ENCODE data around the gene USP54.
"Not testable (repeated sequence)": the region's sequence is repeated elsewhere in the genome, so short reads cannot be mapped to it uniquely, and the experiment has no call there.

USP54 gene, protein sequence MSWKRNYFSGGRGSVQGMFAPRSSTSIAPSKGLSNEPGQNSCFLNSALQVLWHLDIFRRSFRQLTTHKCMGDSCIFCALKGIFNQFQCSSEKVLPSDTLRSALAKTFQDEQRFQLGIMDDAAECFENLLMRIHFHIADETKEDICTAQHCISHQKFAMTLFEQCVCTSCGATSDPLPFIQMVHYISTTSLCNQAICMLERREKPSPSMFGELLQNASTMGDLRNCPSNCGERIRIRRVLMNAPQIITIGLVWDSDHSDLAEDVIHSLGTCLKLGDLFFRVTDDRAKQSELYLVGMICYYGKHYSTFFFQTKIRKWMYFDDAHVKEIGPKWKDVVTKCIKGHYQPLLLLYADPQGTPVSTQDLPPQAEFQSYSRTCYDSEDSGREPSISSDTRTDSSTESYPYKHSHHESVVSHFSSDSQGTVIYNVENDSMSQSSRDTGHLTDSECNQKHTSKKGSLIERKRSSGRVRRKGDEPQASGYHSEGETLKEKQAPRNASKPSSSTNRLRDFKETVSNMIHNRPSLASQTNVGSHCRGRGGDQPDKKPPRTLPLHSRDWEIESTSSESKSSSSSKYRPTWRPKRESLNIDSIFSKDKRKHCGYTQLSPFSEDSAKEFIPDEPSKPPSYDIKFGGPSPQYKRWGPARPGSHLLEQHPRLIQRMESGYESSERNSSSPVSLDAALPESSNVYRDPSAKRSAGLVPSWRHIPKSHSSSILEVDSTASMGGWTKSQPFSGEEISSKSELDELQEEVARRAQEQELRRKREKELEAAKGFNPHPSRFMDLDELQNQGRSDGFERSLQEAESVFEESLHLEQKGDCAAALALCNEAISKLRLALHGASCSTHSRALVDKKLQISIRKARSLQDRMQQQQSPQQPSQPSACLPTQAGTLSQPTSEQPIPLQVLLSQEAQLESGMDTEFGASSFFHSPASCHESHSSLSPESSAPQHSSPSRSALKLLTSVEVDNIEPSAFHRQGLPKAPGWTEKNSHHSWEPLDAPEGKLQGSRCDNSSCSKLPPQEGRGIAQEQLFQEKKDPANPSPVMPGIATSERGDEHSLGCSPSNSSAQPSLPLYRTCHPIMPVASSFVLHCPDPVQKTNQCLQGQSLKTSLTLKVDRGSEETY (N-terminal part only)

DNA sequence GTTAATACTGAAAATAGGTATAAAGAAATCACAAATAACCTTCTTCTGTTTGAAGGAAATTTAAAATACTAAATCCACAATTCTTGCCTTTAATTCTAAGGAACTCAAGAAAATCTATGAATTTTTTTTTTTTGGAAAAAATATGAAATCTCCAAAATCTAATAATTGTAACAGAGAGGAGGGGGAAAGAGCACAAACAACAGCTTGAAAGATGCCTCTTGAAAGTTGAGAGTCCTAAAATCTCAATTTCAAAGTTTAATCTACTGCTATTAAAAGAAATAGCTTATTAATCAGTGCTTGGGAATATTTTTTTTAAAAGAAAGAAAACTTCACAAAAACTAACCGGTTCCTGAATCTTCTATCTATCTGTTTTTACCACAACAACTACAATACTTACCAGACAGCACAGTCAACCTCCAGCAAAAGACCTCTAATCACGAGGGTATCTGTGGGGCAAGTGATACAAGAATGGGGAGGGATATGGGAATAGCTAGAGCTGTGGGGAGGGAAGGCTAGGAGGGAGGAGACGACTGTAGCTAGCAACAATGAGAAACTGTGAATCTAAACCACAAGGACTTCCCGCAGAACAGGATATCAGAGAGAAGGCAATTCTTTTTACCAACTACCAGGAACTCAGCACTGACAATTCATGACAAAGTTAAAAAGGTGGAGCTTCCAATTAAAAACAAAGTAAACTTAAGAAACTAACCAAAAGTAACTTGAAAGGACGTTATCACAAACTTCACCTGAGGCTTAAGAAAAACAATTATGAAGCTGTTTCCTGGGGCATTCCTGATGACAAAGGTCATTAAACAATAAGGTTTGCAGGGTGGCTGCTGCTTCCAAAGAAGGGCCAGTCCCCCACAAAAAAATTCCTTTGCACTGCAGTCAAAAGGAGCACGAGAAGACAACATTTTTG lies at the start of gene USP54:
Gene USP54, minus strand, starts transcription at position 462 of the 919 bp plus-strand sequence. CDS start 15,684 bp downstream, outside the sequence.
- no peak for DNase-seq

DNA sequence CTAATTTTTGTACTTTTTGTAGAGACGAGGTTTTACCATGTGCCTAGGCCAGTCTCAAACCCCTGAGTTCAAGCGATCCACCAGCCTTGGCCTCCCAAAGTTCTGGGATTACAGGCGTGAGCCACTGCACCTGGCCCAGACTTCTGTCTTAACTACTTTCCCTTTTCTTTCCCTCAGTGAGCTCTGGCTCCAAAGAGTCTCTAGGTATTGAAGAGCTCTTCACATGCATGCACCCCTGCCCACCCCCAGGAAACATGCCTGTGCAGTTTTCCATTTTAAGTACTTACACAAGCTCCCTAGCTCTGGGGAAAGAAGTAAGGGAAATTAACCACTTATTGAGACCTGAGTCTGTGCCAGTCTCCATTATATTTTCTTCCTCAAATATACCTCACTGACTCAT lies 48.1 kb upstream of the USP54 start:
- DNase-seq: no peak

DNA sequence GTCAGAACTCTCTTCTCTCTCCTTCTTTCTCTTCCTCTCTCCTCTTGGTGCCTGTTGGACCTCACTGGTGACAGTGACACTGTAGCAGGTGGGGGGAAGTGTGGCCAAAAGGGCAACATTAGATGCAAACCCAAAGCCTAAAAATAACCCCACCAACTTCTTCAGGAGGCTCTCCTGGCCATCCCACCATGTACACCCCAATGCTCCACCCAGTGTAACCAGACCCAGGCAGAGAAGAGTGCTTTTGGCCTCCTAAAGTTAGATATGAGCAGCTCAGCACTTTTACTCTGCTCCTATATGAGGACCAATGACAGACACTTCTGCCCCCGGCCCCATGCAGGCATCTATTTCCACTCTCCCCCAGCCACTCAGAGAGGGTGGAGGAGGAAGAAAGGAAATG lies 44.6 kb upstream of the USP54 start:
- DNase-seq: no peak

DNA sequence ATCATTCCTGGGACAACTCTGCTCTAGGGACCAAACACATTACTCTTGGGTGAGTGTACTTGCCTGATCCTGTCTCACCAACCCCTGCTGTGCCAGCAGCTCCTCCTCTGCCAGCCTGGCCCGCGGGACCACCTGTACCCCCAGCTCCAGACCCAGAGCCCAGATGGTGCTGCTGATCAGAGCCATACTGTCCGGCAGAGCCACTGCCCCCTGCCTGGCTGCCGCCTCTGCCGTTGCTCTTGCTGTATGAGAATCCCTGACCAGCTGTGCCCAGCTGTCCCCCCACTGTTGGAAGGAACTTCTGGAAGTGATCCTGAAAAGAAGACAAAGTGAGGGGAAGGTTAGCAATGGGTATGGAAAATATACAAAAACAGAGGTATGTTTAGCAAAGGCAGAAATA lies 43.3 kb upstream of the USP54 start:
- DNase-seq: no peak

DNA sequence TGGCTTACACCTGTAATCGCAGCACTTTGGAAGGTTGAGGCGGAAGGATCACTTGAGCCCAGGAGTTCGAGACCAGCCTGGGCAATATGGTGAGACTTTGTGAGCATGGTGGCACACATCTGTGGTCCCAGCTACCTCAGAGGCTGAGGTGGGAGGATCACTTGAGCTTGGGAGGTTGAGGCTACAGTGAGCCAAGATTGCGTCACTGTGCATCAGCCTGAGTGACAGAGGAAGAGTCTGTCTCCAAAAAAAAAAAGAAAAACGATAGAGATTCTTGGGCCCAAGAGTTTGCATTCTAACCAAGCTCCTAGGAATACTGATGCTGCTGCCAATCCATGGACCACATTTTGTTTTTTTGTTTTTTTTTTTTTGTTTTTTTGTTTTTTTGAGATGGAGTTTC lies 38.0 kb upstream of the USP54 start:
- no peak for DNase-seq

DNA sequence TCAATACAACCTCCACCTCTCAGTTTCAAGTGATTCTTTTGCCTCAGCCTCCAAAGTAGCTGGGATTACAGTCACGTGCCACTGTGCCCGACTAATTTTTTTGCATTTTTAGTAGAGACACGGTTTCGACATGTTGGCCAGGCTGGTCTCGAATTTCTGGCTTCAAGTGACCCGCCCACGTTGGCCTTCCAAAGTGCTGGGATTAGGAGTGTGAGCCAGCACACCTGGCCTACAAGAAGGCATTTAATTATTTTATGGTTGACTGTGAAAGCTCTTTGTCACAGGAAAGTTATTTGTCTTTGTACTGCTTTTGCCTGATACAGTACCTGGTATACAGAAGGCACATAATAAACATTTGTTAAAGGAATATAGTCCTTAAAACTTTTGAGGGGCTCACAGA lies 37.3 kb upstream of the USP54 start:
- DNase-seq: no peak

DNA sequence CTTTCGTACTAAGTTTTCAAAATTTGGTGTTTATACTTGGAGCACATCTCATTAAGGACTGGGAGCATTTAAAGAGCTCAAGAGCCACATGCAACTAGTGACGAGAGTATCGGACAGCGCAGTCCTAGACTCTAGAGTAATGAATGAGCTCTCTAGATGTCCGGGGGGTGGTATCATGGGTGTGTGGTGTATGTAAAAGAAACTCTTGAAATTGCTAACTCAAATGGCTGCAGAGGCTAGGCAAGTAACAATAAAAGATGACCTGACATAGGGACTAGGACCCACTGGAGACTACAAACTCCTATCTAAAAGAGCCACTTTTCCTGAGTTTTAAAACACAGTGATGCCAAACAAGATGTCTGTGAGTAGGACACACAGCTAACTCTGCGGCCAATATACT lies 36.2 kb upstream of the USP54 start:
- no peak for DNase-seq

DNA sequence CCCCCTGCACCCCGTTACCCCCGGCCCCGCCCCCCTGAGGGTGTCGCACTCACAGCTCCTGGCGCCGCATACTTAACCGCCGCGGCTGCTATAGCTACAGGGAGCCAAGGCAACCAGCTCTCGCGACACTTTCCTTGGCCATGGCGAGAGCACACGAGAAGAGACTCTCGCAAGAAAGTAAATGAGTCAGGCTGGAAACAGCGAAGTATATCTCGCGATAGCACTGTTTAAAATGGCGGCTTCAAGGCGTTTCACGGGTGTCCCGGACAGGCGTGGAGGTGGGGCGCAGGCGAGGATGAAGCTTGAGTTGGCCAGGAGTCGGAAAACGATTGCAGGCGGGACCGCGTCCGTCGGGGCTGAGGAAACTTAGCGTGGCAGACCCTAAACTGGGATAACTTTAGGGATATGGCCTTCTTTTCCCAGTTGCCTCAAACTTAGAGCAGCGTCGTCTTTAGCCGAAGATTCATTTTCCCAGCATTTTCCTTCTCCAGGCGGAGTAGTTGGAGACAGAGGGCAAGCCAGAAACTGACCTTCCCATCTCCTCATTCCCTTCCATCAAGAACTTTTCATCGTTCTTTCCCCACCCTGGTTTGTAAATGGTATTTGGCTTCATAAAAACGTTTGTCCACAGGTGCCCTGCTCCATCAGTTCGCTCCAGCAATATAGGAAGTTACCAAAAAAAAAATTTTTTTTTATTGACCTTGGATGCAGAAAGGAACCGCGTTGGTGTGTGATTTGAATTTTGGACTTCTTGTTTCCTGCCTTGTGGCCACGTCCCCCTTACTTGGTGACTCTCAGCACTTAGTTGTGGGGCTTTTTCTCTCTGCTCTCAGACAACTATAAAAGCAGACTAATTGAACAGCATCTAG lies 35.0 kb upstream of the USP54 start:
- peak; percentile 95 for DNase-seq

DNA sequence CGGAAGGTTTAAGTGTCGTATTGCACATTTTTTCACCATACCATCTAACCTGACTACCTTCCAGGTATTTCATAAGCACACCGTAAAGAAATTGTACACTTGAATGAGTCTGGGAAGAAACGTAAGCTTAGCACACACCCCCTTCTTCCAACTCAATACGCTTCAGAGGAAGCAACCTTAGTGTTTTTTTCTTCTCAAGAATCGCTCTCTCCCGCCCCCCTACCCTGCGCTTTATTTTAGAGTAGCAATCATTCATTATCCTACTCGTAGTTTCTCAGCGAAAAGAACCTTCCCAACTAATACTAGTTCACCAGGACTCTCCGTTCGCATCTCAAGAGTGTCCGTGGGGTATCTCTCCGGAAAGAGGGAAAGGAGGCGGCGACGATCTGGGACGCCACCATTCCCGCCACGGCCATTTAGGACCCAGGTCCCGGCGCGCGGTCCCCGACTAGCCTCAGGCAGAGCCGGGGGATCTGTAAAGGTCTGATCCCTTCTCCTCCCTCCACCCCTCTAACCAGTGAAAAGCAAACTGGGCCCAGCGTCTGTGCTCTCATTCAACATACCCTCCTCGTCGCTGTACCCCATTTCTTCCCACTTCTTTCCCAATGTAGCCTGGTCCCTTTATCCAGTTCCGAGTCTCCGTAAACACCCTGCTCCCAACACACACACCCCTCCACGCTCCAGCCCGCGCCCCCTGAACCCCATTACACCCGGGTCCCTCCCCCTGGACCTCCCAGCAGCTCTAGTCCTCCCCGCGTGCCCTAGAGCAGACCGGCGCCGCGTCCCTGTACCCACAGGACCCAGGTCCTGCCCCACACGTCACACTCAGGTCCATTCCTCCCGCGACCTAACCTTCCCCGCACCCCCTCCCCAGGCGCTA lies 34.1 kb upstream of the USP54 start:
- DNase-seq: no peak

DNA sequence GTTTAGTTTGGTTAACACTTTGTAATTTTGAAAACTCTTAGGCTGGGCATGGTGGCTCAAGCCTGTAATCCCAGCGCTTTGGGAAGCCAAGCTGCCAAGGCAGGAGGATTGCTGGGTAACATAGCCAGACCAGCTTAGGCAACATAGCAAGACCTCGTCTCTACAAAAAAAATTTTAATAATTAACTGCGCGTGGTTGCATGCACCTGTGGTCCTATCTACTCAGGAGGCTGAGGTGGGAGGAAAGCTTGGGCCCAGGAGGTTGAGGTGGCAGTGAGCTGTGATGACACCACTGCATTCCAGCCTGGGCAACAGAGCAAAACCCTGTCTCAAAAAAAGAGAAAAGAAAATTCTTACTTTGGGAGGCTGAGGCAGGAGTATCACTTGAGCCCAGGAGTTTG lies 31.9 kb upstream of the USP54 start:
- DNase-seq: no peak

DNA sequence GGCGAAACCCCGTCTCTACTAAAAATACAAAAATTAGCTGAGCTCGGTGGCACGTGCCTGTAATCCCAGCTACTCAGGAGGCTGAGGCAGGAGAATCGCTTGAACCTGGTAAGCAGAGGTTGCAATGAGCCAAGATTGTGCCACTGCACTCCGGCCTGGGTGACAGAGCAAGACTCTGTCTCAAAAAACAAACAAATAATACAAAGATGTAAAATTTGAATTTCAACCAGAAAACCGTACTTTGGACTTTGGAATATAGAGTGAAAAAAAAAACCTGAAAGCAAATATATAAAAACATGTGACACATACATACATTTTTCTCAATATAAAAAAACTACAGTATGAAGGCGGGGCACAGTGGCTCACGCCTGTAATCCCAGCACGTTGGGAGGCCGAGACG lies 29.8 kb upstream of the USP54 start:
- DNase-seq: not testable (repeated sequence)

DNA sequence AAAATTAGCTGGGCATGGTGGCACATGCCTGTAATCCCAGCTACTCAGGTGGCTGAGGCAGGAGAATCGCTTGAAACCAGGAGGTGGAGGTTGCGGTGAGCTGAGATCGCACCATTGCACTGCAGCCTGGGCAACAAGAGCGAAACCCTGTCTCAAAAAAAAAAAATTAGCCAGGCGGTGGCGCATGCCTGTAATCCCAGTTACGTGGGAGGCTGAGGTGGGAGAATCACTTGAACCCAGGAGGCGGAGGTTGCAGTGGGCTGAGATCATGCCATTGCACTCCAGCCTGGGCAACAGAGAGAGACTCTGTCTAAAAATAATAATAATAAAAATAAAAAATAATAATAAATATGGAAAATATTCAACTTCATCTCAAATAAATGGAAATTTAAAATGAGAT lies 26.0 kb upstream of the USP54 start:
- DNase-seq: not testable (repeated sequence)

DNA sequence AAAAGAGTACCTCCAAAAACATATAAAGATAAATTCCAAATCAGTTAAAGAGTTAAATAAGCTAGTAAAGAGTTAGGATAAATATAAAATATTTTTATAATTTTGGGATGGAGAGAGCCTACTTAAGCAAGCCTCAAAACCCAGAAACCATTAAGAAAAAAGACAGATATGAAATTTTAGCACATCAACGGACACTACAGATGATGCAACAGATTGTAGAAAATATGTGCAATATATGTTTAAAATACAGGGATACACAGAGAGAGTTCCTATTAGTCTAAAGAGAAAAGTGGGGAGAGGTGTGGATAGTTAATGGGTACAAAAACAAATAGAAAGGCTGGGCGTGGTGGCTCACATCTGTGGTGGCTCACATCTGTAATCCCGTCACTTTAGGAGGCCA lies 23.6 kb upstream of the USP54 start:
- no peak for DNase-seq

DNA sequence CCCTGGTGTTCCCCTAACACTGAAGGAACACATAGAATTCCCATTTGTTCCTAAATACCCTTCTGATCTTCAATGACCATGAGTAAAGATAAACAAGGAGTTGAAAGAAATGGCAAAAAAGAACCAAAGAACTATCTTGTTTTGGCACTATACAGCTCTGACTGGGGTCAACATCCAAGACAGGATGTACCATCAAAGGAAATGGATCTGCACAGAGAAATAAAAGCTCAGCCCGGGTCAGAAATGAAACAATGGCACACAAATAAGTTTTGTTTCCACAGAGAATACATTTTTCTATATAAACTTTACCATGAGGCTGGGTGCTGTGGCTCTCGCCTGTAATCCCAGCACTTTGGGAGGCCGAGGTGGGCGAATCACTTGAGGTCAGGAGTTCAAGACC lies 18.0 kb upstream of the USP54 start:
- DNase-seq: no peak

DNA sequence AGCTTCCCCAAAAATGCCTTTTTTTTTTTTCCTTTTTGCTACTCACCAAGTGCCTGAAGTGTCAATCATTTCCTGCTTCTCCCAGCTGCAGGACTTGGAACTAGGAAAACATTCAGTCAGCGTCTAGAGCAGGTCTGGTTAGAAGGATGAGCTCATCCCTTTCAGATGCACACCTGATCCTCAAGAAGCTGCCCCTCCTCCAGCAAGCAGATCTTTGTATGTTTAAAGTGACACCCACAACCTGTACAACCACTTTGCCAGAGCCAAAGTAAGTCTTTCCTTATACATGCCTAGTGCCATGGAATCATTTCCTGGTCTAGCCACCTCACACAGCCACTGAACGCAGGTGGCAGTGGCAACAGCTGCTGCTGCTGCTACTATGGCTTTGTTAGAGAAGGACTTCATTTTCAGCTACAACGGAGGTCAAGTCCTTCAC lies 10.4 kb upstream of the USP54 start:
- DNase-seq: peak; percentile 84

DNA sequence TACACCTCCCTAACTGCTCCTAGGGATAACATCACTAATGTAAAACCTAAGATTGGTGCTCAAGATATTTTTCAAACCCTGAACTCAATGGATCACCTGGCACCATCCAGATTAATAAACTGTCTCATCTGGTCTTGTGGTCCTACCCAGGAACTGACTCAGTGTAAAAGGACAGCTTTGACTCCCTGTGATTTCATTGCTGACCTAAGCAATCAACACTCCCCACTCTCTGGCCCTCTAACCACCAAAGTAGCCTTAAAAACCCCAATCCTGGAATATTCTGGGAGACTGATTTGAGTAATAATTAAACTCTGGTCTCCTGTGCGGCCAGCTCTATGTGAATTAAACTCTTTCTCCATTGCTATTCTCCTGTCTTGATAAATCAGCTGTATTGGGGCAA lies 6.2 kb upstream of the USP54 start:
- no peak for DNase-seq

DNA sequence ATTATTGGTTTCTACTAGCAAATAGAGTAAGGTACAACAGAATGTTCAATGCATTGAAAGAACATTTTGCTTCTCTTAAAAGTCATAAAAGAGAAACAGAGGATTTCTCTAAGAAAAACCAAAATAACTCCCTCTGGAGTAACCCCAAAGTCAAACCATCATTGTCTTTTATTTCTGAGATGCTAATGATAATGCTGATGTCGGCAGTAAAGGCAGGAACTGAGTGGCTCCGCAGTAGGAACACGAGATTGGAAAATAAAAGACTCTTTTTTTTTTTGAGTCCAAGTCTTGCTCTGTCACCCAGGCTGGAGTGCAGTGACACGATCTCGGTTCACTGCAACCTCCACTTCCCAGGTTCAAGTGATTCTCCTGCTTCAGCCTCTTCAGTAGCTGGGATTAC lies 2.7 kb upstream of the USP54 start:
- no peak for DNase-seq

DNA sequence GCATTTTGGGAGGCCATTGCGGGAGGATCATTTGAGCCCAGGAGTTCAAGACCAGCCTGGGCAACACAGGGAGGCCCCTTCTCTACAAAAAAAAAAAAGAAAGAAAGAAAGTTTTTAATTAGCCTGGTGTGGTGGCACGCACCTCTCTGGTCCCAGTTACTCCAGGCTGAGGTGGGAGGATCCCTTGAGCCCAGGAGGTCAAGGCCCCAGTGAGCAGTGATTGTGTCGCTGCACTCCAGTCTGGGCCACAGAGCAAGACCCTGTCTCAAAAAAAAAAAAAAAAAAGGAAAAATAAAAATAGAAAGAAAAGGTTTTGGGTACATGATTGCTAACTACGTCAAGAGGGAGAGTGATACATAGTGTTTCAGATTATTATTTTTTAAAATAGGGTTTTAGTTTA lies 2.0 kb upstream of the USP54 start:
- no peak for DNase-seq

DNA sequence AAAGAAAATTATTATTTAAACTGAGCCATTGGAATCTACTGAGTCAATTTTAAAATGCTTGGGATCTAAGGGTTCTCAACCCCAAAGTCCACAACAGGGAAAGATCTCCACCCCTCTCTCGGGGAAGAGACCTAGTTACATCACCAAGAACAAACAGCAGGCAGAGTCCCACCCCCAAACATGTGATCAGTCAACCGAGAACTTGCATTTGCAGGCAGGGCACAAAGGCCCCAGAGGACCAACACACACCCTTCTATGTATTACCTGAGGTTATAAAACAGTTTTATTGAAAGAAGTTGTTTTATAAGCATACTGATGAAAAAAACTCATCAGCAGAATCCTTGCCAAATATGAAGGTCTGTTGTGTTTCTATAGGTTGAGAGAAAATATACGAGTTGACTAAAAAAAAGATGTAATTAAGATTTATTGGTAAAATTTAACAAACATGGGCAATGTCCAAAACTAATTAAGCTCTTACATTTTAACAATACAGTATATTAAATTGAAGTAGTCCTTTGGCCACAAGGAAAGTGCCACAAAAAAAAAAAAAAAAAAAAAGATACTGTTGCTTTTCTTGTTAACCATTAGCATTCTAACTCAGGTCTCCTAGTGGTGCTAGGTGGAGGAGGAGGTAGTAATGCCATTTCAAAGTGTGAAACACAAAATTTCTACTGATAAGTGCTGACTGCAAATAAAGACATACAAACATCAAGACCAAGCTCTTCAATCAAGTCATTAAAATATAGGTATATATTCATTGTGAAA lies 975 bp upstream of the USP54 start:
- peak; percentile 48 for DNase-seq
